Medulla oblongata (tissue), 1 donor: ENCODE measurements around the gene CHCHD1.
"Not testable (repeated sequence)": the region's sequence is repeated elsewhere in the genome, so short reads cannot be mapped to it uniquely, and the experiment has no call there.

ENCODE experiments used
- DNase-seq: peaks from one replicate; pipeline ENCODE4 v3.0.0-alpha.2; 2015; ENCODE audit errors: extremely low spot score

The CHCHD1 gene

DNA sequence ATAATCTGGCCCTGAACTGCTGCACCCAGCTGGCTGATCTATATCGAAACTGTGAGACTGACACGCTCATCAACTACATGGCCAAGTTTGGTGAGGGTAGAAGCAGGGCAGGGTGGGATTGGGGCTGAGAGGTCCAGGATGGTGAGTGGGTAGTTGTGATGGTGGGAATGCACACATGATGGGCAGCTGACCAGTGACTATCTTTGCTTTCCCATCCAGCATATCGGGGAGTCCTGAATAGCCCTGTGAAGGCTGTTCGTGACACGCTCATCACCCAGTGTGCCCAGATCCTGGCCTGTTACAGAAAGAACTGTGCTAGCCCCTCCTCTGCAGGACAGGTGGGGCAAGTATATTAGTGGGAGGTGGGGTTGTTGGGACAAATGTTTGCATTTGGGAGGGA, 12.5 kb upstream of the CHCHD1 start:
- DNase-seq: no peak

DNA sequence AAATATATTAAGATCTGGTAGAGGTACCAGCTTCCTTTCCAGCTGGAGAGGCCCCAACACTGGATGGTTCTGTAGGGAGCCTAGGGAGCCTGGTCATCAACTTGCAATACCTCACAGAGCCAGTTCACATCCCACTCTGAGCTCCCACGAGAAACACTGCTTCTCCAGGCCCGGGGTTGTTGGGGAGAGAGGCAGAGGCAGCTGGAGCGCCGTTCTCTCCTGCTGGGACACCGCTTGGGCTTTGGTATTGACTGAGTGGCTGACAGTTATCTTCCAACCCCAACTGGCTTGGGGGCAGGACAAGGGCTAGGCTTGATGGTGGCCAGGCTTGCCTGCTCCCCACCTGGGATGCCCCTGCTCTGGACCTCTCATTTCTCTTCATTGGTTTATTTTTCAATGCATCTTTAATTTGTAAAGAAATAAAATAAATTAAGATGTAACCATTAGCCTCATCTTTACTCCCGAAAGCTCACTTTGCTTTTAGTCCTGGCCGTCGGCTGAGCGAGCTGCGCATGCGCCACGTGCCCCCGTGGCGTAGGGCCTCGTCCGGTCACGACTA, 10.0 kb upstream of the CHCHD1 start:
- DNase-seq: peak; percentile 90

DNA sequence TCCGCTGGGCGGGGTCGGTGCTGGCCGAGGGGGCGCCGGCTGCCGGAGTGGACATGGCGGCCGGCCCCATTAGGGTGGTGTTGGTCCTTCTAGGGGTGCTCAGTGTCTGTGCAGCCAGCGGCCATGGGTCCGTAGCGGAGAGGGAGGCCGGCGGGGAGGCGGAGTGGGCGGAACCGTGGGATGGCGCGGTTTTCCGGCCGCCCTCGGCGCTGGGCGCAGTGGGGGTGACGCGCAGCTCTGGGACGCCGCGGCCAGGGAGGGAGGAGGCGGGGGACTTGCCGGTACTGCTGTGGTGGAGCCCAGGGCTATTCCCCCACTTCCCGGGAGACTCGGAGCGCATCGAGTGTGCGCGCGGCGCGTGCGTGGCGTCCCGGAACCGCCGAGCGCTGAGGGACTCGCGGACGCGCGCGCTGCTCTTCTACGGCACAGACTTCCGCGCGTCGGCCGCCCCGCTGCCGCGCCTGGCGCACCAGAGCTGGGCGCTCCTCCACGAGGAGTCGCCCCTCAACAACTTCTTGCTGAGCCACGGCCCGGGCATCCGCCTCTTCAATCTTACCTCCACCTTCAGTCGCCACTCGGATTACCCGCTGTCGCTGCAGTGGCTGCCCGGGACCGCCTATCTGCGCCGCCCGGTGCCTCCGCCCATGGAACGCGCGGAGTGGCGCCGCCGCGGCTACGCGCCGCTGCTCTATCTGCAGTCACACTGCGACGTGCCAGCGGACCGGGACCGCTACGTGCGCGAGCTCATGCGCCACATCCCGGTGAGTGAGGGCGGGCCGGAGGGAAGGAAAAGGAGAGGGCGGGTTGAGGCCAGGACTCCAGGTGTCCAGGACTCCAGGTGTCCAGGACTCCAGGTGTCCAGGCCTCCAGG, 9.3 kb upstream of the CHCHD1 start:
- DNase-seq: peak; percentile 78

DNA sequence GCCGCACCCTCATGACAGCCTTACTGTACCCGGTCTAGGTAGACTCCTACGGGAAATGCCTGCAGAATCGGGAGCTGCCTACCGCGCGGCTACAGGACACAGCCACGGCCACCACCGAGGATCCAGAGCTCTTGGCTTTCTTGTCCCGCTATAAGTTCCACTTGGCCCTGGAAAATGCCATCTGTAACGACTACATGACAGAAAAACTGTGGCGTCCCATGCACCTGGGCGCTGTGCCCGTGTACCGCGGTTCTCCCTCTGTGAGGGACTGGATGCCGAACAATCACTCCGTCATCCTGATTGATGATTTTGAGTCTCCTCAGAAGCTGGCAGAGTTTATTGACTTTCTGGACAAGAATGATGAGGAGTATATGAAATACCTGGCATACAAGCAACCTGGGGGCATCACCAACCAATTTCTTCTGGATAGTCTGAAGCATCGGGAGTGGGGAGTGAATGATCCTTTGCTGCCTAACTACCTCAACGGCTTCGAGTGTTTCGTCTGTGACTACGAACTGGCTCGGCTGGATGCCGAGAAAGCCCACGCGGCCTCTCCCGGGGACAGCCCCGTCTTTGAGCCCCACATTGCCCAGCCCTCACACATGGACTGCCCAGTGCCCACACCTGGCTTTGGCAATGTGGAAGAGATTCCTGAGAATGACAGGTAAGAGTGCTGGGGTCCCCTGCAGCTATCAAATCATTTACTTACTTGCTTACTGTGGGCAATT, 8.5 kb upstream of the CHCHD1 start:
- no peak for DNase-seq

DNA sequence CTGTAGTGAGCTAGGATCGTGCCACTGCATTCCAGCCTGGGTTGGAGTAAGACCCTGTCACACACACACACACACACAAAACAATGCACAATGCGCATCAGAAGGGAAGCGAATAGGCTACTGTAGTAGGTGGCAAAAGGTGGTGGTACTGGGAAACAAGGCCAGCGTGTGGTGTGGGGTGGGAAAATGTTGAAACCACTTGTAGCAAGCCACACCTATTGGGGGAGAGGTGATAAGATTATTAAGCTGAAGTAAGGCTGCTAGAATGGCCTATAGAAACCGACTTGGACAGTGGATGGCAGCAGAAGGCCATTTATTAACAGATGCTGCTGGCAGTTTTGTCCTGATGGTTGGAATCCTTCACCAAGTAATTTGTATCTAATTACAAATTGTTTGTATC, 7.2 kb upstream of the CHCHD1 start:
- DNase-seq: no peak

DNA sequence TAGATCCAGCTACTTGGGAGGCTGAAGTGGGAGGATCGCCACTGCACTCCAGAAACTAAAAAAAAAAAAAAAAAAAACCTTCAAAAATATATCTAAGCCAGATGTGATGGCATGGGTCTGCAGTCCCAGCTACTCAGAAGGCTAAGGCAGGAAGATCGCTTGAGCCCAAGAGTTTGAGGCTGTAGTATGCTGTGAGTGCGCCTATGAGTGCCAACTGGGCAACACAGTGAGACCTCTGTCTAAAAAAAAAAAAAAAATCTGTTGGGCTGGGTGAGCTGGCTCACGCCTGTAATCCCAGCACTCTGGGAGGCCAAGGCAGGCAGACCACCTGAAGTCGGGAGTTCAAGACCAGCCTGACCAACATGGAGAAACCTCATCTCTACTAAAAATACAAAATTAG, 2.8 kb upstream of the CHCHD1 start:
- DNase-seq: no peak

DNA sequence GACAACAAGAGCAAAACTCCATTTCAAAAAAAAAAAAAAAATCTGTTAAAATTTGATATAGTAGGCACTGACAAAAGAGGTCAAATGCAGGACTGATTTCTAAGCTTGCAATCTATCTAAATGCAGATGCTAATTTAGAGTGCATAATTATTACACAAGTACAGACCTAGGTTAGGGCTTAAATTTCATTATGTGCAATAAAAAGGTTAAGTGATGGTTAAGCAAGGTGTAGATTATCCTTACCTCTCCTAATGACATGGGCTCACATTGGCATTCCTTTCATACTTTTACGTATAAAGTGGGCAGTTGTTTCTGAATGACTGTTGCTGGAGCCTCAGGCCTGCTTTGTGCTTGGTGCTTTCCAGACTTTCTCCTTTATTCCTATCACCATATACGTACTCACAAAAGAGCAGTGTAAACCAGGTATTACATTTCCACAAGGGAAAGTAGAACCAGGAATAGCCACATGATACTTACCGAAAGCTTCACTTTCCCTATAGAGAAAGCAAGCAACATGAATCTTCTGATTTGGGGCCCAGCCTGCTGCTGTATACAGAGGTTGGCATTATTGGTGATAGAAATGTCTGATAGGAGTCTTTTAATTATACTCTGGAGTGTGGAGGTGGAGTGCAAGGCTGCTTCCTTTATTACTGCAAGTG, 2.2 kb upstream of the CHCHD1 start:
- no peak for DNase-seq

DNA sequence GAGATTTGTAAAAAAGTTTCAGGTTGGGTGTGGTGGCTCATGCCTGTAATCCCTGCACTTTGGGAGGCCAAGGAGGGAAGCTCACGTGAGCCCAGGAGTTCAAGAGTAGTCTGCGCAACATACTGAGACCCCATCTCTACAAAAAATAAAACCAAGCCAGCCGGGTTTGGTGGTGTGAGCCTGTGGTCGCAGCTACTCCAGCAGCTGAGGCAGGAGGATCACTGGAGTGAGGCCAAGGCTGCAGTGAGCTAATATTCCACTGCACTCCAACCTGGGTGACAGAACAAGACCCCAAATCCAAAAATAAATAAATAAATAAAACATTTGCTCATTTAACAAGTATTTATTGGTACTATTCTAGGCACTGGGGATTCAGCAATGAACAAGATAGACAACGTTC, 1.5 kb upstream of the CHCHD1 start:
- no peak for DNase-seq

DNA sequence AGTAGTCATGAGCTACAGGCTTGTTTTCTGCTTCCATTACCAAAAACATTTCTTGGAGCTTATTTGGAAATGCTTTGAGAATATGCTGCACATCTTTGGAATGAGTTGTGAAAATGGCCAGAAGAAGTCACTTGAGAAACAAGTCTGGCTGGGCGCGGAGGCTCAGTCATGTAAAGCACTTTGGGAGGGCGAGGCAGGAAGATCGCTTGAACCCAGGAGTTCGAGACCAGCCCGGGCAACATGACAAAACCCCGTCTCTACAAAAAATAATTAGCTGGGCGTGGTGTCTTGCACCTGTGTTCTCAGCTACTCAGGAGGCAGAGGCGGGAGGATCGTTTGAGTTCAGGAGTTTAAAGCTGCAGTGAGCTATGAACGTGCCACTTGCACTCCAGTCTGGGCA, 882 bp upstream of the CHCHD1 start:
- no peak for DNase-seq

DNA sequence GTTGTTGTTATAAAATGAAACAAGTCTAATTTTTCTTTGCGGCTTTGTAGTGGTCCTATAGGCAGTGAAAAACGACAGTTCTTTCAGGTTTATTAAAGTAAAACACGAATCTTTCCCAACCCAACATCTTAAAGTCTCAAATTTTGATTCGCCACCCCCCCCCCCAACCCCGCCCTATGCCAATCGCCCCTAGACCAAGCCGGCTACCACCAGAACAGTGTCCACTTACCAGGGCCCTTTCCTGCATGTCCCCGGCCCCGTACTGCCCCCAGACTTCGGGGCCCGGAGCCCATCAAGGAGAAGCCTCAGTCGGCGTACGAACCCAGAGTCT, 335 bp upstream of the CHCHD1 start:
- DNase-seq: no peak

DNA sequence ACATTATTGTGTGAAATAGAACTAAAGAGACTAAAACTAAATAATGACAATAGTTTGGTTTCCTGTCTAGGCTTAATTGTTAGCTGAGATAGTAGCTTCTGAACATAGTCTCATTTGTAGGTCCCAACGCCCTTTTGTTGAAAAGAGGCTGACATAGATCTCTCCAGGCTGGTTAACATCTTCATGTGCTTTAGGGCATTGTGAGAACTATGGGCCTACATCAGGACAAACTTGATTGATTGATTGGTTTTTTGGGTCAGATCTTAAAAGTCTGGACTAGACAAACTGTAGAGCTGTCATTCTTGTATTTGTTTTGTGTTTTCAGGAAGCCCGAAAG, 869 bp downstream of the CHCHD1 start:
- DNase-seq: no peak

DNA sequence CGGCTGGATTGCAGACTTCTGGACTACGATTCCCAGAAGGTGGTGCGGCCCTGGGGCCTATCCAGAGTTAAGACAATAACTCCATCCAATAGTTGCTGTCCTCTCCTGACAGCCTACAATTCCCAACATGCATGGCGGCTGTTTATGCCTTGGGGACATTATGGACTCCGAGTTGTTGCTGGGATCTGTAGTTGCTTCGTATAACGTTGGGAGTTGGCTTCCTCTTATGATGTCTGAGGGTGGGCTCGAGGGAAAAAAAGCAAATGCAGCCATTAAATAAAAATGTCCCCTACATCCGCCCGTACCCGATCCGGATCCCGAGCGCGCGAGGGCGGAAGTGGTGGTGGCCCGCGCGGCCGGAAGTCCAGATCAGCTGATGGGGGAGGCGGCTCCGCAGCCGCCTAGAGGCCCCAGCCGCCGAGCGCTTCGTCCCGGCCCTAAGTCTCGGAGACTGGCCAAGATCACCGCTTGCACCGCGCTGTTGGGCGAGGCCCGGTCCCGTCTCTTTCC, 3.4 kb downstream of the CHCHD1 start, which contains the start of gene ZSWIM8:
ZSWIM8 (plus strand) TSS at position 396 of the 510 bp plus-strand sequence. CDS start 273 bp downstream, outside the sequence.
- DNase-seq: peak; percentile 99

DNA sequence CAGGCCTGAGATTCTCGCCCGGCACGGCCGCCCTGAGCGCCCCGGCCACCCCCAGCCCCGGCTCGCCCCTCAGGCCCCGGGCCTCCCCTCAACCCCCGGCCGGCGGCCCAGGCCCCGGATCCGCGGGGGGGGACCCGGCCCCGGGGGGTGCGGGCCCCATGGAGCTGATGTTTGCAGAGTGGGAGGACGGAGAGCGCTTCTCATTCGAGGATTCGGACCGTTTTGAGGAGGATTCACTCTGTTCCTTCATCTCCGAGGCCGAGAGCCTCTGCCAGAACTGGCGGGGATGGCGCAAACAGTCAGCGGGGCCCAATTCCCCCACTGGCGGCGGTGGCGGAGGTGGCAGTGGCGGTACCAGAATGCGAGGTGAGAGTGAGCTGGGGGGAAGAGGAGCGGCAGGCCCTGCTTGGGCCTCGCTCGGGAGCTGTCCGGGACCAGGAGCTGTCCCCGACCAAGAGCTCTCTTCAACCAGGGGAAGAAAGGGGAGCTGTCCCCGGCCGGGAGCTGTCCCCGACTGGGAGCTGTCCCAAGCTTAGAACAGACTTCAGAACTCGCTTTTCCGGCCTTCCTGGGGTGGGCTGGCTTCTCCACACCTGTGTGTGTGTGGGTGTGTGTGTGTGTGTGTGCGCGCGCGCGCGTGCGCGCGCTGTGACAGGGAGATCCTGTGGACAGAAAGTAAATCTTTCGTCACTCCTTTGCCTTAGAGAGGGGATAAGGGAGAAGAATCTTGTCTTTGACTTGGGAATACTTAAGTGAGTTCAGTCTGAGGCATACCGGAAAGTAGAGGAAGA, 4.1 kb downstream of the CHCHD1 start:
- DNase-seq: no peak

DNA sequence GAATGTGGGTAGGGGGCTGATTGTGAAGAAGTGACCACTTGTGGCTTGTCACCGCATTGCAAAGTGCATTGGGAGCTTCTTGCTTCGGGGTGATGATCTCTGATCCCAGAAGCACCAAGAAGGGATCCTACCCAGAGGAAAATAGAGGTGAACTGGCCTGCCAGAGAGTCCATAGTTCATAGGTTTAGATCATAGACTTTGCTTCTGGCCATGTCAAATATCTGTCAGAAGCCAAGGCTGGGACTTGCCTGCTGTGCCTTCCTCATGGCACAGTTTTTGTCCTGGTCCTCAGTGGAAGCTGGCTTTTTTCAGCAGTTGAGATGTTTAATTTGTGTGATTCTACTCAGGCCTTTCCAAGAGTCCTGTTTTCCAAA, 4.7 kb downstream of the CHCHD1 start:
- DNase-seq: no peak

DNA sequence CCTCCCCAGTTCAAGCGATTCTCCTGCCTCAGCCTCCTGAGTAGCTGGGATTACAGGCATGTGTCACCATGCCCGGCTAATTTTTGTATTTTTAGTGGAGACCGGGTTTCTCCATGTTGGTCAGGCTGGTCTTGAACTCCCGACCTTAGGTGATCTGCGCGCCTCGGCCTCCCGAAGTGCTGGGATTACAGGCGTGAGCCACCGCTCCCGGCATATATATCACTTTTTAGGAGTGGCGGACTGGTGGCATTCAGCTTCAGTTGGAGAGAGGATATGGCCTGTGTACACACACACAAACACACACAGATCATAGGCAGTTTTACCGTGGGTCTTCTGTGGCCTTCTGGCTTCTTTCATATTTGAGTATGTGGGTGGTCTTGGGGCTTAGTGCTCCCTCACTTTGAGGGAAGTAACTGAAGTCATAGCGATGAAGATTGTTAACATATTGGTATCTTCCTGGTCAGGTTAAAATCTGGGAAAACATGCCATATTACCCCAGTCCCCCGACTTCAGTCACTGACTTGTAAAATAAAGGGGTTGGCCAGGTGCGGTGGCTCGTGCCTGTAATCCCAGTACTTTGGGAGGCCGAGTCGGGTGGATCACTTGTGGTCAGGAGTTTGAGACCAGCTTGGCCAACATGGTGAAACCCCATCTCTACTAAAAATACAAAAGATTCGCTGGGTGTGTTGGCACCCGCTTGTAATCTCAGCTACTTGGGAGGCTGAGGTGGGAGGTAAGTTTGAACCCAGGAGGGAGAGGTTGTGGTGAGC, 5.4 kb downstream of the CHCHD1 start:
- not testable (repeated sequence) for DNase-seq

DNA sequence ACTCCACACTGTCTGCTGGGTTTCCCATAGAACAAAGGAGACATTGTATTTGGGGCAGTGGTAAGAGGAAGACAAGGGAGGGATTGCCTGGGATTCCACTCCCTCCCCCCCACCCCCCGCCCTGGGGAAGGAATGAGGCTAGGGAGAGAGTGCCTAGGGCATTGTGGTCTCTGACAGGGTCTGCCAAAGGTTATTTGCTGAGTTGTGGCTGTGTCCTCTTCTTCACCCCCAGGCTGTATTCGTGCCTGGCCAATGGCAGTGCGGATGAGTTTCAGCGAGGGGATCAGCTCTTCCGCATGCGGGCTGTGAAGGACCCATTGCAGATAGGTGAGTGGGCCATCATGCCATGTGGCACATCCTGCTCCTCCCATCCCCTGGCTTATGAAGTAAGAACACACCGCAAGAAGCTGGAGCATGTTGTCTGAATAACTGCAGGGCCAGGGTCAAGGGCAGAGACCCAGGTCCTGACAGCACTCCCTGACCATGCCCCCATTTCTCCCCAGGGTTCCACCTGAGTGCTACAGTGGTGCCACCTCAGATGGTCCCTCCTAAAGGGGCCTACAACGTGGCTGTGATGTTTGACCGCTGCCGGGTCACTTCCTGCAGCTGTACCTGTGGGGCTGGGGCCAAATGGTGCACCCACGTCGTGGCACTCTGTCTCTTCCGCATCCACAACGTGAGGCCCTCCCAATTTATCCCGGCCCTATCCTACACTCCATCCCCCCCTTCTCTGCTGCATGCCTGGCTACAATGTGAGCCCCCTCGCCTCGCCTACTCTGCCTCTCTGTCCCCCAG, 7.2 kb downstream of the CHCHD1 start:
- DNase-seq: no peak

DNA sequence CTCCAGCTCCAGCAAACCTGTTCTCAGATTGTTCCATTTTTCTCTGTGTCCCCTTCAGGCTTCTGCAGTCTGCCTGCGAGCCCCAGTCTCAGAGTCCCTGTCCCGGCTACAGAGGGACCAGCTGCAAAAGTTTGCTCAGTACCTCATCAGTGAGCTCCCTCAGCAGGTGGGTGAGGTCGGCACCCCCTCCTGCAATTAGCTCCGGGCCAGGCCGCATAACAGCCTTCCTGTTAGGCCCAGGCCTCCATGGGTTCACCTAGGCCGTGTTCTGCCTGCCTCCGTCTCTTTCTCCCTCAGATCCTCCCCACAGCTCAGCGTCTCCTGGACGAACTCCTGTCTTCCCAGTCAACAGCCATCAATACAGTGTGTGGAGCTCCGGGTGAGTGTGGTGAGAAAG, 7.8 kb downstream of the CHCHD1 start:
- DNase-seq: no peak

DNA sequence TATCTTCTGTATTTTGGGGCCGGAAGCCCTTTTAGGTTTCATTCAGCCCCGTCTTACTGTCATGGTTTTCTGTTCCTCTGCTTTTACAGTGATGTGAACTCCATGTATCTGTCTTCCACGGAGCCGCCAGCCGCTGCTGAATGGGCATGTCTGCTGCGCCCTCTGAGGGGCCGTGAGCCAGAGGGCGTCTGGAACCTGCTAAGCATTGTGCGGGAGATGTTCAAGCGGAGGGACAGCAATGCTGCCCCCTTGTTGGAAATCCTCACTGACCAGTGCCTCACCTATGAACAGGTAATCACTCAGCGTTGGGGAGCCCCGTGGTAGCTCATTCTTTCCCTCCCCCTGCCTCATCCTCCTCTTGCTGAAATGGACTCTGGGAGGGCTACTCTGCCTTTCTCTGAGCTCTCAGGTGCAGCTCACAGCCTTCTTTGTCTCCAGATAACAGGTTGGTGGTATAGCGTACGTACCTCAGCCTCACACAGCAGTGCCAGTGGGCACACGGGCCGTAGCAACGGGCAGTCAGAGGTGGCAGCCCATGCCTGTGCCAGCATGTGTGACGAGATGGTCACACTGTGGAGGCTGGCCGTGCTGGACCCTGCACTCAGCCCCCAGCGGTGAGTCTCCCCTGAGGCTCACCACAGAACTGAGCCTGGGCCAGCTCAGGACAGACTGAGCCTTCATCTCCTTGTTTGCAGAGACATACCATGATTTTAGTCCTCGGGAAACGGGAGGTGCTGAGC, 9.2 kb downstream of the CHCHD1 start:
- no peak for DNase-seq

DNA sequence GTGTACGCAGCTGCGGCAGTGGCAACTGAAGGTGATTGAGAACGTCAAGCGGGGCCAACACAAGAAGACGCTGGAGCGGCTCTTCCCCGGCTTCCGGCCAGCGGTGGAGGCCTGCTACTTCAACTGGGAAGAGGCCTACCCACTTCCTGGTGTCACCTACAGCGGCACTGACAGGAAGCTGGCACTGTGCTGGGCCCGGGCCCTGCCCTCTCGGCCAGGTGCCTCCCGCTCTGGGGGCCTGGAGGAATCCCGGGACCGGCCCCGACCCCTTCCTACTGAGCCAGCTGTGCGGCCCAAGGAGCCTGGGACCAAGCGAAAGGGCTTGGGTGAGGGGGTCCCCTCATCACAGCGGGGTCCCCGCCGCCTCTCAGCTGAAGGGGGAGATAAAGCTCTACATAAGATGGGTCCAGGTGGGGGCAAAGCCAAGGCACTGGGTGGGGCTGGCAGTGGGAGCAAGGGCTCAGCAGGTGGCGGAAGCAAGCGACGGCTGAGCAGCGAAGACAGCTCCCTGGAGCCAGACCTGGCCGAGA, 10.1 kb downstream of the CHCHD1 start:
- DNase-seq: no peak
